HG02973 (cell line): ENCODE measurements around the gene MIEN1.
"Not testable (repeated sequence)": the region's sequence is repeated elsewhere in the genome, so short reads cannot be mapped to it uniquely, and the experiment has no call there.

Experiments used
- ATAC-seq: cut with Tn5 transposase; IDR thresholded peaks from one replicate; pipeline ENCODE4 v1.9.1; 2021; ENCODE audit warnings: moderate library complexity; ENCODE audit not compliant: unreplicated experiment

Gene MIEN1

DNA sequence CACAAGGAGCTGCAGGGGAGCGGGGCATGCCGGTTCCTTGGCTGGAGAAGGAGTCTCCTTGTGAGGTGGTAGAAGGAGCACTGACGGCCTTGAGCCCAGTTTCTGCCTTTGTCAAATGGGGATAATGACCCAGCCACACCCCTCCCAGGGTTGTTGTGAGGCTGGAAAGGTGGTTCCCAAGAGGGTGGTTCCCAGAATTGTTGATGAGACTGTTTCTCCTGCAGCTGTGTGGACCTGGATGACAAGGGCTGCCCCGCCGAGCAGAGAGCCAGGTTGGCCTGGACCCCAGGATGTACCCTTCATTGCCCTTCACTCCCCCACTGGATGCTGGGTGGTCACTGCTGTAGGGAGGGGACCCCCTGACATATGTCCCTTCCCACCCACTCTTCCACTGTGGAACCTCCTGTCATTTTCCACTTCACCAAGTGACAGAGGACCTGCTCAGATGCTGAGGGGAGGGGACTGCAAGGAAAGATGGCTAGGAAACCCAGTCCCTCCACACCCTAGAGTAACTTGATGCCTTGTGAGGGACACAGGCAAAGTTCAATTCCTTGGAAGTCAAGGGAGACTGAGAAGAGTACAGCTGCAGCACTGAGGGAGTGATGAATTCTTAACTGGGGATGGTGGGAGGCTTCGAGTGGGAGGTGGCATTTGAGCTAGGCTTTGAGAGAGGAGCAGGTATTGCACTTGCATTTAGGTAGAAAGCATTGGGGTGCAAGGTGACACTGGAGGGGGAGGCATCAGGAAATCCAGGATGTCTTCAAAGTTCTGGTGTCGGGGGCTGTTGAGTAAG lies 10.6 kb downstream of the MIEN1 start:
- no peak for ATAC-seq

DNA sequence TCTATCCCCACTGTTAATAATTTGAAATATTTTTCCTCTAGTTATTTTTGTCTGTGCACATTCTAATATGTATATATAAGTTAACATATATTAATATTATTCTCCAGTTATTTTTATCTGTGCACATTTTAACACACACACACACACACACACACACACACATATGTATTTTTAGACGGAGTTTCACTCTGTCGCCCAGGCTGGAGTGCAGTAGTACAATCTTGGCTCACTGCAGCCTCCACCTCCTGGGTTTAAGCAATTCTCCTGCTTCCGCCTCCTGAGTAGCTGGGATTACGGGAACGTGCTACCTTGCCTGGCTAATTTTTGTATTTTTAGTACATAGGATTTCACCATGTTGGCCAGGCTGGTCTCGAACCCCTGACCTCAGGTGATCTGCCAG lies 12.7 kb downstream of the MIEN1 start:
- no peak for ATAC-seq

DNA sequence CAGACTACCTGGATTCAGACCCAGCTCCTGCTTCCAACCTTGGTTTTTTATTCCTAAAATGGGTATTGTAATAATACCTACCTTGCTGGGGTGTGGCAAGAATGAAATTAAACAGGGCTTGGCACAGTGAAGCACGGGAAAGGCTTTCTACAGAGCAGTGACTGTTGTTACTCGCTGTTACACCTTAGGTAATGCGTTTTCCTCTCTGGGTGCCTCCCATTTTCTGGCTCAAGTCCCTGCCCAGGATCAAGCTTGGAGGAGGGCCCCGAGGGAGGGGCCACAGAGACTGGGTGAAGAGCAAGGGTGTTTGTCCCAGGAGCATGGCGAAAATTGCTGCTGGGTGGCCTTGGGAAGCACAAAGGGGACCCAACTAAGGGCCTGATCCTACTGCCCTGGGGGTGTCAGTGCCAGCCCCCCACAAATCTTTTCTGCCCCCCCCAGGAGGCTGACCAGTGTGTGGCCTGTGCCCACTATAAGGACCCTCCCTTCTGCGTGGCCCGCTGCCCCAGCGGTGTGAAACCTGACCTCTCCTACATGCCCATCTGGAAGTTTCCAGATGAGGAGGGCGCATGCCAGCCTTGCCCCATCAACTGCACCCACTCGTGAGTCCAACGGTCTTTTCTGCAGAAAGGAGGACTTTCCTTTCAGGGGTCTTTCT lies 13.3 kb downstream of the MIEN1 start:
- ATAC-seq = no peak

DNA sequence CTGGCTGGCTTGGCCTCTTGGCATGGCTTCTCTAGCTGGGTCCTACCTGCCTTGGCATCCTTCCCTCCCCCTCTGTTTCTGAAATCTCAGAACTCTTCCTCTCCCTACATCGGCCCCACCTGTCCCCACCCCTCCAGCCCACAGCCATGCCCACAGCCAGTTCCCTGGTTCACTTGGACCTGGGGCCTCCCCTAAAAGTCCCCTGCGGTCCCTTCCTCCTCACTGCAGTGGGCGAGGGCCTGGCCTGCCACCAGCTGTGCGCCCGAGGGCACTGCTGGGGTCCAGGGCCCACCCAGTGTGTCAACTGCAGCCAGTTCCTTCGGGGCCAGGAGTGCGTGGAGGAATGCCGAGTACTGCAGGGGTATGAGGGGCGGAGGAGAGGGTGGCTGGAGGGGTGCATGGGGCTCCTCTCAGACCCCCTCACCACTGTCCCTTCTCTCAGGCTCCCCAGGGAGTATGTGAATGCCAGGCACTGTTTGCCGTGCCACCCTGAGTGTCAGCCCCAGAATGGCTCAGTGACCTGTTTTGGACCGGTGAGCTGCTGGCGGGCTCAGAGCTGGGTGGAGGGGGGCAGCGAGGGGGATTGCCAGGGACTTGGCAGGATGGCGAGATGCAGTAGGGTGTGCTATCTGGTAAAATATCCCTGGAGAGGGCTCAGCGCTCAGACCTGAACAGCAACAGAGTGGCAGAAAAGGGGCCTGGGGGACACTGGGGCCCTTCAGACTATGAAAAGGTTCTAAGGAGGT lies 14.1 kb downstream of the MIEN1 start:
- no peak for ATAC-seq

DNA sequence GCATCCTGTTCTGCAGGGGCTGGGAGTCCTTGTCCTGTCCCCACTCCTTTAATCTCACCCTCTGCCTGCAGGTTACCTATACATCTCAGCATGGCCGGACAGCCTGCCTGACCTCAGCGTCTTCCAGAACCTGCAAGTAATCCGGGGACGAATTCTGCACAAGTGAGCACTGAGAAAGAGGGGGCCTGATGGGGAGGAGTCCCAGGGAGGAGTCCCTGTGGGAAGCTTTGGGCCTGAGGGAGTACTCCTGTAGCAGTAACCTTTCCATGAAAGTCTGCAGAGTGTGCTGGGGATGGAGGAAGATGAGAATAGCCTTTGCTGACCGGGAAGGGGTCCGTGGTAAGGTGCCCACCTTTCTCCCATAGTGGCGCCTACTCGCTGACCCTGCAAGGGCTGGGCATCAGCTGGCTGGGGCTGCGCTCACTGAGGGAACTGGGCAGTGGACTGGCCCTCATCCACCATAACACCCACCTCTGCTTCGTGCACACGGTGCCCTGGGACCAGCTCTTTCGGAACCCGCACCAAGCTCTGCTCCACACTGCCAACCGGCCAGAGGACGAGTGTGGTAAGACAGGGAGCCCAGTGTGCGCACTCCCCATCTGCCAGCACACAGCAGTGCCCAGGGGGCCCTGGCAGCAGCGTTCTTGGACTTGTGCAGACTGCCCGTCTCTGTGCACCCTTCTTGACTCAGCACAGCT lies 14.8 kb downstream of the MIEN1 start:
- no peak for ATAC-seq

DNA sequence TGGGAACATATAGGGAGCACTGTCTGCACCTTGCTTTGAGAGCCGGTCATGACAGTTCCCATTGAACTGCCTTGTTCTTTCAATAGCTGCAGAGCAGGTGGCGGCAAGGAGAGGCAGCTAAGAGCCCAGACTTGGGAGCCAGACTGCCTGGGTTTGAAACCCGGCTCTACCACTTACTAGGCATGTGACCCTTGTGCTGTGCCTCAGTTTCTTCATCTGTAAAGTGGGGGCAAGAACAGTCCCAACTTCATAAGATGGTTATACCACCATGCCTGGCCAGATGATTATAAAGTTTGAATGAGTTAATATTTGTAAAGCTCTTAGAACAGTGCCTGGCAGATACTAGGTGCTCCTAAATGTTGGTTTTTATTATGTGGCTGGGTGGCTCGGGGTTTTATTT lies 16.1 kb downstream of the MIEN1 start:
- ATAC-seq = no peak

DNA sequence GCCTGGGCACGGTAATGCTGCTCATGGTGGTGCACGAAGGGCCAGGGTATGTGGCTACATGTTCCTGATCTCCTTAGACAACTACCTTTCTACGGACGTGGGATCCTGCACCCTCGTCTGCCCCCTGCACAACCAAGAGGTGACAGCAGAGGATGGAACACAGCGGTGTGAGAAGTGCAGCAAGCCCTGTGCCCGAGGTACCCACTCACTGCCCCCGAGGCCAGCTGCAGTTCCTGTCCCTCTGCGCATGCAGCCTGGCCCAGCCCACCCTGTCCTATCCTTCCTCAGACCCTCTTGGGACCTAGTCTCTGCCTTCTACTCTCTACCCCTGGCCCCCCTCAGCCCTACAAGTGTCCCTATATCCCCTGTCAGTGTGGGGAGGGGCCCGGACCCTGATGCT lies 18.5 kb downstream of the MIEN1 start:
- no peak for ATAC-seq

DNA sequence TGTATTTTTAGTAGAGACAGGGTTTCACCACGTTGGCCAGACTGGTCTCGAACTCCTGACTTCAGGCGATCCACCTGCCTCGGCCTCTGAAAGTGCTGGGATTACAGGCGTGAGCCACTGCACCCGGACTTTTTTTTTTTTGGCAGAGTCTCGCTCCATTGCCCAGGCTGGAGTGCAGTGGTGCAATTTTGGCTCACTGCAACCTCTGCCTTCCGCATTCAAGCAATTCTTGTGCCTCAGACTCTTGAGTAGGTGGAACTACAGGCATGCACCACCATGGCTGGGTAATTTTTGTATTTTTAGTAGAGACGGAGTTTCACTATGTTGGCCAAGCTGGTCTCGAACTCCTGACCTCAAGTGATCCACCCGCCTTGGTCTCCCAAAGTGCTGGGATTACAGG lies 19.3 kb downstream of the MIEN1 start:
- ATAC-seq = not testable (repeated sequence)

DNA sequence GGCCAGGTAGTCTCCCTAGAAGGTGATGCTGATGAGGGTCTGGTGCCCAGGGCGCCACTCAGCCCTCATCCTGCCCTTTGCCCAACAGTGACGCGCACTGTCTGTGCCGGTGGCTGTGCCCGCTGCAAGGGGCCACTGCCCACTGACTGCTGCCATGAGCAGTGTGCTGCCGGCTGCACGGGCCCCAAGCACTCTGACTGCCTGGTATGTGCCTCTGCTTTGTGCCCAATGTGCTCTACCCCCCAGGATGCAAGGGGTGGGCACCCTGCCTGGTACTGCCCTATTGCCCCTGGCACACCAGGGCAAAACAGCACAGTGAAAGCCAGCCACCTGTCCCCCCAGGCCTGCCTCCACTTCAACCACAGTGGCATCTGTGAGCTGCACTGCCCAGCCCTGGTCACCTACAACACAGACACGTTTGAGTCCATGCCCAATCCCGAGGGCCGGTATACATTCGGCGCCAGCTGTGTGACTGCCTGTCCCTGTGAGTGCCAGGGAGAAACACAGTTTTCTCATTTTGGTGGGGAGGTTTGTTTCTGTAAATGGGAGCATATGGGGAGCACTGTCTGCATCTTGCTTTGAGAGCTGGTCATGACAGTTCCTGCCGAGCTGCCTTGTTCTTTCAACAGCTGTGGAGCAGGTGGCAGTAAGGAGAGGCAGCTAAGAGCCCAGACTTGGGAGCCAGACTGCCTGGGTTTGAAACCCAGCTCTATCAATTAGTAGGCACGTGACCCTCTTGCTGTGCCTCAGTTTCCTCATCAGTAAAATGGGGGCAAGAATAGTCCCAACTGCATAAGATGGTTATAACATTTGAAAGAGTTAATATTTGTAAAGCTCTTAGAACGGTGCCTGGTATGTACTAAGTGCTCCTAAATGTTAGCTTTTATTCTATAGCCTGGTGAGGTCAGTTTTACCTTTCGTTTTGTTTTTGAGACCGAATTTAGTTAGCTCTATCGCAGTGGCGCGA lies 20.1 kb downstream of the MIEN1 start:
- no peak for ATAC-seq

DNA sequence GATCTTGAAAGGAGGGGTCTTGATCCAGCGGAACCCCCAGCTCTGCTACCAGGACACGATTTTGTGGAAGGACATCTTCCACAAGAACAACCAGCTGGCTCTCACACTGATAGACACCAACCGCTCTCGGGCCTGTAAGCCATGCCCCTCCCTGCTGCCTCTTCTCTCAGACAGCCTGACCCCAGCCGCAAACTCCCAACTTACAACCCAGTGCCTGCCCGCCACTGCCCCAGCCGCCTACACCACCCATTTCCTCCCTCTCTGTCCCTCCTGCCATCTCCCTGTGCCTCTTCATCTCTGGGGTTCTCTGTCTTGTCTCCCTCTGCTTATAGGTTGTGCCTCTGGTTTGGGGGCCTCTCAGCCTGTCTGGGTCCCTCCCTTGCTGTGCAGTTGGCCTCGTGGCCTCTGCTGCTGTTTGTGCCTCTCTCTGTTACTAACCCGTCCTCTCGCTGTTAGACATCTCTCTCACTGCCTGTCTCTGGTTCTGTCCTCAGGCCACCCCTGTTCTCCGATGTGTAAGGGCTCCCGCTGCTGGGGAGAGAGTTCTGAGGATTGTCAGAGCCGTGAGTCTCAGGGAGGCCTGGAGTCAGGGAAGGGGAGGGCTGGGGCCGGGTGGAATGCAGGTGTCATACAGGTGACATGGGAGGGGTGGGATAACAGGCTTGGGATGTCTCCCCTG lies 20.9 kb downstream of the MIEN1 start:
- ATAC-seq = no peak

DNA sequence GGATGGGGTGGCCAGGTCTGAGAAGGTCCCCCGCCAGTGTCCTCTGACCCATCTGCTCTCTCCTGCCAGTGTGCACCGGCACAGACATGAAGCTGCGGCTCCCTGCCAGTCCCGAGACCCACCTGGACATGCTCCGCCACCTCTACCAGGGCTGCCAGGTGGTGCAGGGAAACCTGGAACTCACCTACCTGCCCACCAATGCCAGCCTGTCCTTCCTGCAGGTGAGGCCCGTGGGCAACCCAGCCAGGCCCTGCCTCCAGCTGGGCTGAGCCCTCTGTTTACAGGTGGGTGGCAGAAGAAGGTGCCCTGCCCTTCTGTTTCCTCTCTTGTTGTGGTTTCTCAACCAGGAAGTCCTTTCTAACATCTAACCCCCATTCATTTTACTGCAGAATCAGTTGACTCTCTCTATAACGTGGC lies 23.4 kb downstream of the MIEN1 start:
- no peak for ATAC-seq

DNA sequence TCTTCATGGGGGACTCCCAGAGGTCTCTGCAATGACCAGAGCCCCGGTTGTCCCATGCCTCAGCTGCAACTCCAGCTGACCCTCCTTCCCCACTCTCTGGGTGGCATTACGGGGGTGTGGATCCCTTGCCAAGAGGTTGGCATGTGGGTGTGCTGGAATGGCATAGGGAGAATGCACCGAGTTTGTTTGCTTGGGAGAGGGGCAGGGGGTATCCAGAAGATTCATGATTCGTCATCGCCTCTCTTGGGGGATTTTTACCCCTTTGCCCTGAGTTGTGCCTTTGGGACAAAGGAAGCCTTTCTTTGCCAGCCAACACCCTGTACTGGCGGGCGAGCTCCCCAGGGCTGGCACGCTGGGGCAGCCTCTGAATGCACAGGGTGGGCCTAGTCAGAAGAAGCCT lies 23.9 kb downstream of the MIEN1 start:
- ATAC-seq = no peak

DNA sequence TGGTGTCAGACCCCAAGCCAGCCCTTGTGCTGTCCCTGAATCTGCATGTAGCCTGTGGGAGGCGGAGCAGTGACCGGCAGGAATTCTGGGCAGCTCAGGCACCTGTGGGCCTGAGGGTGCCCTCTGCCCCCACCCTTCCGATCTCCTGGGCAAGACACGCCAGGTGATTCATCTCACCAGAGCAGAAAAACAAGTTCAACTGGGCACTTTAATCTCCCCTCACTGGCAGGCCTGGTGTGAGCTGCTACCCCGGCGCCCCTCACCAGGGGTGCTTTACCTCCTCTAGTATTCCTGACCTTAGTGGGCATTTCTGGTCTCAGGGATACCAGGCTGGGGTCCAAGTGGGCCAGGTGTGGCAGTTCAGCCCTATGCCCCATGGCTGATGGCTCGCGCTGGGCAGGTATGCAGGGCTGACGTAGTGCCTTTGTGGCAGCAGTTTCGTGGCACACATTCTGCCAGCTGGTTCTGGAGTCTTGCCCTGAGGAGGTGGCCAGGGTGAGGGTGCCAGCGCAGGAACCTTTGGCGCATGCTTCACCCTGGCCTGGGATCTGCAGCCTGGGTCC lies 24.5 kb downstream of the MIEN1 start:
- no peak for ATAC-seq

DNA sequence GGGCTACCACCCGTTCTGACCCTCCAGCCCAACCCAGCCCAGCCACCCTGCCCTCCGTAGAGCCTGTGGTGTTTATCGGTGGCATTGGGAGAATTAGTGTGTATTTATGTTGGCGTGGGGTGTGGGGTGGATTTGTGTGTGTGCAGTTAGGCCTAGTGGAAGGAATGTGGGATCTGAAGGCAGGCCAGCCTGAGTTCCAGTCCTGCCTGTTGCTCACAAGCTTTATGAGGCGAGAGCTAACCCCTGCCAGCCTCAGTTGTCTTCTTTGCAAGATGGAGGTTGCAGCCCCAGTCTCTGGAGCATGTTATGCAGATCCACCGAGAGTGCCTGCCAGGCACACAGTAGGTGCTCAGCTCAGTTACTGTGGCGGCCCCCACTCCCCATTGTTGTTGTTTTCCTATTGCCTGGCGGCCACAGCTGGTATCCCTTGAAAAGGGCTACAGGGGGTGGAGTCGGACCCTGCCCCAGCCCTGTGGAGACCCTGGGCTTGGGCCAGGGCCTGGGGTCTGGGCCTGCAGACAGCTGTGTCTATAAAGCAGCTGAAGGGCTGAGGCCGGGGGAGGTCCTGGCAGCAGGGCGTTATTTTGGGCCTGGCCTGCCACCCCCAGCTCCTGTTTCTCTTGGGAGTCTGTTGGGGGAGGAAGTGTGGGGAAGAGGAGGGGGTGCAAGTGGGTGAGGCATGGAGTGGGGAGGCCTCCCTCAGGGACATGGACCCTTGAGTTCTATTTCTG lies 25.3 kb downstream of the MIEN1 start:
- ATAC-seq = no peak

DNA sequence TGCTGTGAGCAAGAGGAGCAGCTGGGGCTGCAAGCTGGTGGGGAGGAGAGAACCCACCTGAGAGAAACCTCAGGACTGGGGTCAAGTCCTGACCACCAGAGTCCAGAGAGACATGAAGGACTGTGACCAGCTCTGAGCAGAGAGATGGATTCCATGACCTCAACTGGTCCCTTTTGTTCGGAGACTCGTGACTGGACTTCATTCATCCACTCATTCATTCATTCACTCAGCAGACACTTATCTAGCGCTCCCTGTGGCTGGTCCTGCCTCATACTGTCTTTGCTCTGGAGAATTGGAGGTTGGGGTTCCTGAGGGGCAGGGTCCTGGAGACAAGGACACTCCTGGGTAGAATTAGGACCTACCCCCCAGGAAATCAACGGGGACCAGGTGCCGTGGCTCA lies 26.4 kb downstream of the MIEN1 start:
- ATAC-seq = no peak

DNA sequence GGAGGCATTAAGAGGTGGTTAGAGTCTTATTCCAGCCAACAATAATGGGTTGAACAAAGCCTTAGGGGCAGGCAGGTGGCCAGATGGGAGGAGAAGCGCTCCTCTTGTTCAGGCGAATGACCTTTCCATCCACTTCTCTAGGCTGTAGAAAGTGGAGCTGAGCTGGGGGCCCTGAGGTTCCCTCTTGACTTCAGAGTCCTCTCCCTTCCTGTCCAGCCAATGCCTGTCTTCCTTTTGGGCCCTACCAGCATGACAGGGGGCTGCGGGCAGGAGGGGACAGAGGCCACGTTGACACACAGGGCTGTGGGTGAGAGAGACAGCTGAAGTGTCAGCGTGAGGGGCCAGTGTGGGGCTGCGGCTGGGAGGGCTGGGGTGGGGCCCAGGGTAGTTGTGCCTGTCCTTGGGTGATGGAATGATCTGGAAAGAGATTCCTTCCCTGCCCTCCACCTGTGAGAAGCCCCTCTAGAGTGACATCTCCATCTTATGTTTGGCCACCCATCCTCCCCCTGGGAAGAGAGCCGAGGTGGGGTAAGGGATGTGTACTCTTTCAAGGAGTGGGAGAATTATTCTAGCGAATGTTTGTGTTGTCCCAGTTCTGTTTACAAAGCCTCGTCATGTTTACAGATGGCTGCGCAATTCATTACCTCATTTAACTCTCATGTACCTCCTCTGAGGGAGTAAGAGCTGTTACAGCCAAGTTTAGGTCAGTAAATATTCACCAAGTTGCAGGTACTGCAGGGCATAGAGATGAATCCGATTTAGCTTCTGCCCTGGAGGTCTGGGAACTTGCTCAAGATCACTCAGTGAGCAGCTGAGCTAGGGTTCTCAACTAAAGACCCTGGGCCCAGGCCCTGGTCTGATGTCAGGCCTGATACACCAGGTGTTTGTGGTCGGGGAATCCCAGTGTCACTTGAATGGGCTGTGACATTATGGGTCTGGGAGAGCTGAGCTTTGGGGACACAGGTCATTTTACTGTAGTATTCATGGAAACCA lies 27.1 kb downstream of the MIEN1 start:
- ATAC-seq = no peak

DNA sequence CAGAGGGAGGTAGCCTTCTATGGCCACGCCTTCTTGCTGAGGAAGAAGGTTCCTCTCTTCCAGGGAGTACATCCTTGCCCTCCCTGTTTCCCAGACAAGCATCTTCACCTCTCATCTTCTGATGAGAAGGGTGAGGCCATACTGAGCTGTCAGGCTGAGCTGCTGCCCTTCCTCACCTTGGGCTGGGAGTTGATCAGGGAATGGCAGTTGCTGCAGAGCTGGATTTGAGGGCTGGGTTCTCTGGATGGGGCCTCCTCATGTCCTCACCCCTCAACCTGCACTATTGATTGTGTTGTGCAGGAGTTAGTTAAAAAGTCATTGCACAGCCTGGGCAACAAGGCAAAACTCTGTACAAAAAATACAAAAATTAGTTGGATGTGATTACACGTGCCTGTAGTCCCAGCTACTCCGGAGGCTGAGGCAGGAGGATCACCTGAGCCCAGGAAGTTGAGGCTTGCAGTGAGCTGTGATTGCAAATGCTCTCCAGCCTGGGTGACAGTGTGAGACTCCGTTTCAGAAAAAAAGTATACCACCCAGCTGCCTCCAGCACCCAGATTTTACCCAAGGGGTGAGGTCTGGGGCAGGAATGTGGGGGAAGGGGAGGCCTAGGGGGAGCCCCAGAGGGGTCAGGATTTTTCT lies 28.4 kb downstream of the MIEN1 start:
- ATAC-seq = no peak
